ENCODE results near the gene B3GALT5.
"Not testable (repeated sequence)": the region's sequence is repeated elsewhere in the genome, so short reads cannot be mapped to it uniquely, and the experiment has no call there.

B3GALT5 gene

GRCh38 chr21:39612233-39613040, at the start of gene B3GALT5:
Gene B3GALT5 (plus strand): TSS chr21:39612940. CDS start chr21:39660560, 47,620 bp downstream.
- DNase-seq (ENCODE audit: low spot score): no peak

GRCh38 chr21:39564200-39564599, 48.5 kb upstream of the B3GALT5 start:
- DNase-seq (ENCODE audit: low spot score): no peak

GRCh38 chr21:39567180-39567972, 45.4 kb upstream of the B3GALT5 start:
- no peak for DNase-seq (ENCODE audit: low spot score)

GRCh38 chr21:39568361-39568760, 44.4 kb upstream of the B3GALT5 start:
- no peak for DNase-seq (ENCODE audit: low spot score)

GRCh38 chr21:39575775-39576174, 37.0 kb upstream of the B3GALT5 start:
- DNase-seq (ENCODE audit: low spot score): no peak

GRCh38 chr21:39576518-39577128, 36.1 kb upstream of the B3GALT5 start:
- DNase-seq (ENCODE audit: low spot score): no peak

GRCh38 chr21:39579734-39580332, 32.9 kb upstream of the B3GALT5 start:
- no peak for DNase-seq (ENCODE audit: low spot score)

GRCh38 chr21:39580744-39581143, 32.0 kb upstream of the B3GALT5 start:
- no peak for DNase-seq (ENCODE audit: low spot score)

- DNase-seq (ENCODE audit: low spot score): no peak
Observed at GRCh38 chr21:39581414-39581813, 31.3 kb upstream of the B3GALT5 start.

- DNase-seq (ENCODE audit: low spot score): no peak
Observed at GRCh38 chr21:39582749-39583148, 30.0 kb upstream of the B3GALT5 start.

- DNase-seq (ENCODE audit: low spot score): not testable (repeated sequence)
Observed at GRCh38 chr21:39583586-39583985, 29.2 kb upstream of the B3GALT5 start.

- DNase-seq (ENCODE audit: low spot score): no peak
Observed at GRCh38 chr21:39587376-39587775, 25.4 kb upstream of the B3GALT5 start.

- no peak for DNase-seq (ENCODE audit: low spot score)
Observed at GRCh38 chr21:39588884-39589283, 23.9 kb upstream of the B3GALT5 start.

GRCh38 chr21:39593522-39593921, 19.2 kb upstream of the B3GALT5 start:
- no peak for DNase-seq (ENCODE audit: low spot score)

- no peak for DNase-seq (ENCODE audit: low spot score)
Observed at GRCh38 chr21:39595465-39595864, 17.3 kb upstream of the B3GALT5 start.

GRCh38 chr21:39597595-39597994, 15.1 kb upstream of the B3GALT5 start:
- DNase-seq (ENCODE audit: low spot score): no peak

- no peak for DNase-seq (ENCODE audit: low spot score)
Observed at GRCh38 chr21:39599191-39599970, 13.4 kb upstream of the B3GALT5 start.

GRCh38 chr21:39601187-39601928, 11.4 kb upstream of the B3GALT5 start:
- DNase-seq (ENCODE audit: low spot score): no peak

GRCh38 chr21:39602076-39602689, 10.6 kb upstream of the B3GALT5 start:
- DNase-seq (ENCODE audit: low spot score): no peak

- no peak for DNase-seq (ENCODE audit: low spot score)
Observed at GRCh38 chr21:39602793-39603192, 9.9 kb upstream of the B3GALT5 start.
